HEK293 (cell line): ENCODE data around the gene SERGEF.

Experiments used
- CTCF ChIA-PET: fragments of 350-600 bp; formaldehyde crosslinking; extraction: SDS; loops from one replicate; lab custom pipeline; 2021; ENCODE audit warnings: antibody characterized with exemption; lab: Yijun Ruan, JAX
- POLR2A ChIA-PET: fragments of 300-600 bp; formaldehyde crosslinking; extraction: SDS; loops from one replicate; lab custom pipeline; 2020; ENCODE audit warnings: antibody characterized with exemption, inconsistent platforms; lab: Yijun Ruan, JAX
- H3K27ac ChIP-seq: fragments of 200-500 bp; sonication (Bioruptor generic); 2 replicates; pipeline ENCODE4 v1.5.1; 2014; ENCODE audit warnings: low read depth, low read length, control low read depth, inconsistent platforms; ENCODE audit errors: extremely low read depth
- H3K36me3 ChIP-seq, 2 experiments: fragments of 200-500 bp in 1 of 2; sonication (Bioruptor generic) in 1 of 2; 1 replicate in 1 of 2; 2 replicates in 1 of 2; pipeline ENCODE4 v1.5.1; 2014 to 2017; ENCODE audit warnings: inconsistent platforms in 2 of 2, low read length in 2 of 2; ENCODE audit not compliant: control insufficient read depth in 2 of 2, insufficient read depth in 1 of 2
- H3K4me1 ChIP-seq: fragments of 200-500 bp; sonication (Bioruptor generic); 2 replicates; pipeline ENCODE4 v1.5.1; 2014; ENCODE audit warnings: mild to moderate bottlenecking, low read length, inconsistent platforms; ENCODE audit not compliant: control insufficient read depth, insufficient read depth
- H3K4me3 ChIP-seq: 2 replicates; pipeline ENCODE4 v1.5.1; 2011; ENCODE audit warnings: low read depth, mild to moderate bottlenecking, control low read depth, low read length, moderate library complexity
- H3K9me3 ChIP-seq: fragments of 200-500 bp; sonication (Bioruptor generic); 2 replicates; pipeline ENCODE4 v1.5.1; 2014; ENCODE audit warnings: low read depth, low read length, inconsistent platforms; ENCODE audit not compliant: control insufficient read depth, insufficient read depth
- AEBP2 ChIP-seq: fragments of 450-650 bp; formaldehyde crosslinking; IDR thresholded peaks from 2 replicates; pipeline ENCODE4 v1.5.1; 2016; ENCODE audit warnings: missing biosample characterization, missing genetic modification characterization, borderline replicate concordance
- HOXD13 ChIP-seq: sonication (generic); formaldehyde crosslinking; IDR thresholded peaks from 2 replicates; pipeline ENCODE4 v1.8.0; 2022; ENCODE audit warnings: missing genetic modification reagents, borderline replicate concordance
- KLF16 ChIP-seq: fragments of 450-650 bp; formaldehyde crosslinking; IDR thresholded peaks from 2 replicates; pipeline ENCODE4 v1.5.1; 2017; ENCODE audit warnings: missing biosample characterization, missing genetic modification characterization
- RBAK ChIP-seq: fragments of 450-650 bp; formaldehyde crosslinking; IDR thresholded peaks from 2 replicates; pipeline ENCODE4 v1.5.1; 2016; ENCODE audit warnings: missing biosample characterization, missing genetic modification characterization
- ZBTB17 ChIP-seq: fragments of 450-650 bp; formaldehyde crosslinking; IDR thresholded peaks from 2 replicates; pipeline ENCODE4 v1.5.1; 2016; ENCODE audit warnings: missing biosample characterization, missing genetic modification characterization
- ZBTB44 ChIP-seq: fragments of 450-650 bp; IDR thresholded peaks from 2 replicates; pipeline ENCODE4 v1.5.1; 2018; ENCODE audit warnings: missing biosample characterization, mild to moderate bottlenecking, missing genetic modification characterization
- ZIC2 ChIP-seq: fragments of 450-650 bp; formaldehyde crosslinking; IDR thresholded peaks from 2 replicates; pipeline ENCODE4 v1.5.1; 2016; ENCODE audit warnings: missing biosample characterization, missing genetic modification characterization
- ZNF248 ChIP-seq: fragments of 450-650 bp; formaldehyde crosslinking; IDR thresholded peaks from 2 replicates; pipeline ENCODE4 v1.5.1; 2017; ENCODE audit warnings: missing biosample characterization, missing genetic modification characterization
- ZNF354C ChIP-seq: fragments of 450-650 bp; formaldehyde crosslinking; IDR thresholded peaks from 2 replicates; pipeline ENCODE4 v1.5.1; 2016; ENCODE audit warnings: missing biosample characterization, missing genetic modification characterization, low read depth, borderline replicate concordance
- ZNF426 ChIP-seq: fragments of 450-650 bp; formaldehyde crosslinking; IDR thresholded peaks from 2 replicates; pipeline ENCODE4 v1.5.1; 2017; ENCODE audit warnings: missing biosample characterization, missing genetic modification characterization, mild to moderate bottlenecking, inconsistent platforms, moderate library complexity
- ZNF433 ChIP-seq: fragments of 450-650 bp; formaldehyde crosslinking; IDR thresholded peaks from 2 replicates; pipeline ENCODE4 v1.5.1; 2016; ENCODE audit warnings: missing biosample characterization, missing genetic modification characterization, low read depth
- ZNF473 ChIP-seq: fragments of 450-650 bp; formaldehyde crosslinking; IDR thresholded peaks from 2 replicates; pipeline ENCODE4 v1.5.1; 2017; ENCODE audit warnings: missing biosample characterization, missing genetic modification characterization
- ZNF544 ChIP-seq: fragments of 450-650 bp; formaldehyde crosslinking; IDR thresholded peaks from 2 replicates; pipeline ENCODE4 v1.5.0; 2017; ENCODE audit warnings: missing biosample characterization, missing genetic modification characterization
- ZNF677 ChIP-seq: fragments of 450-650 bp; IDR thresholded peaks from 2 replicates; pipeline ENCODE4 v1.5.0; 2018; ENCODE audit warnings: missing biosample characterization, mild to moderate bottlenecking, missing genetic modification characterization, moderate library complexity
- ZNF76 ChIP-seq: fragments of 450-650 bp; formaldehyde crosslinking; IDR thresholded peaks from 2 replicates; pipeline ENCODE4; 2016; ENCODE audit warnings: low read depth, missing biosample characterization, missing genetic modification characterization, borderline replicate concordance
- ZXDB ChIP-seq: fragments of 450-650 bp; formaldehyde crosslinking; IDR thresholded peaks from 2 replicates; pipeline ENCODE4 v1.5.1; 2016; ENCODE audit warnings: missing biosample characterization, missing genetic modification characterization
- TF ChIP-seq, protein P1 (sequence below): fragments of 450-650 bp; formaldehyde crosslinking; IDR thresholded peaks from 2 replicates; pipeline ENCODE4 v1.5.1; 2017; ENCODE audit warnings: missing biosample characterization, missing genetic modification characterization

The SERGEF gene

DNA sequence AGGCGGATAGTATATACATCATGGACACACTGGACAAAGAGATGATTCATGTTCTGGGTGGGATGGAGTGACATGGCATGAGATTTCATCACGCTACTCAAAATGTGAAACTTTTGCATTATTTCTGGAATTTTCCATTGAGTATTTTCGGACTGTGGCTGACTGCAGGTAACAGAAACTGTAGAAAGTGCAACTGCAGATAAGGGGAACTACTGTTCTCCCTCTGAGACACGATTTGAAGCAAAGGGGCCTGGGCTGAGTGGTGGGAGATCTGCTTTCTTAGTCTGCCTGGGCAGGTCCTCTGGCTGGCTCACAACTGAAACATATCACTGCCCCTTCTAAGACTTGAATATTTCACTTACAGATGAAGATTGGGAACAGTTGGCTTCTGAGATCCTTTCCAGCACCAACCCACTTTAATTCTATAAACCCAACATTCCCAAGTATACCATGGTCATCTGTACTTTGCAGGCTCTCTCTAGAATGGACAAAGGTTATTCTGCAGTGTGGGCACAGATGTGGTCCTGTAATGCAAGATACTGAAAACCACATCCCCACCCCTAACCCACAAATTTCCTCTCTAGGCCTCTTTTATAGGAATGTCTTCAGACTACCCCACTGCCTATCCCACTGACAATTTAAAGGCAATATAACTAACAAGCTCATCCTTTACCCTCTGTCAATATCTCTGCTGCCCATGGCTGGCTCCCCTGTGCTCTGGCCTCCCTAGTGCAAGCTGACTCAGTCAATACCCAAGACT is 157.1 kb downstream of the SERGEF start (continued):
- no peak for TF ChIP-seq AEBP2 (tag by site-specific recombination)
- no peak for TF ChIP-seq ZXDB (tag by site-specific recombination)
- TF ChIP-seq ZNF677, result no peak
- TF ChIP-seq ZBTB17 (tag by site-specific recombination), result no peak
- no peak for TF ChIP-seq ZBTB44 (tag by site-specific recombination)
- no peak for TF ChIP-seq ZNF544
- TF ChIP-seq ZIC2 (tag by site-specific recombination), result no peak
- TF ChIP-seq KLF16, result no peak

DNA sequence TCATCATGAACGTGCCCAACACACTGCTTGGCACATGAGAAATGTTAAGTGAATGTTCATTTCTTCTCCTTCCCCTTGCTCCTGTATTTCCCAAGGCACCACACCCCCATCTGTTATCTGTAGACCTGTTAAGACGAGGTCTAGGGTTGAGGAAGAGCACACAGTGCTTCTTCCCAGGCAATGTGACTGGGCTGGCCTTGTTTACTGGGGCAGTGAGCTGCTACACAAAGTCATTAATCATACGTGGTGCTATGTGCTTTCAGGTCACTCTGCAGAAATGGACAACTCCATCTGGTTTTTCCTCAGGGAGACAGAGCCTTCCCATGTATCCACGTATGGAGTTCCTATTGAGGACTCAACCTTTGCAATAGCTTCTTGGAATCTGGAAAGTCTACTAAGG is 159.6 kb downstream of the SERGEF start:
- ChIA-PET CTCF (interaction anchor here (0.9 to 2.5 kb wide), 2 partner anchors 11 to 122 kb away, joined by 4 to 23 read pairs; no protein-coding TSS in a partner anchor), POLR2A (no interaction called here)
- Histone ChIP-seq H3K36me3 (no peaks in the 10 kb centered on the region), H3K9me3 (no peaks in the 10 kb centered on the region), H3K4me1 (no peaks in the 10 kb centered on the region), H3K4me3 (no peak overlapping the region), H3K27ac (no peak overlapping the region)
- TF ChIP-seq ZNF354C (no peak), ZNF248 (tag by site-specific recombination) (no peak), HOXD13 (CRISPR knock-in tag) (no peak), ZNF433 (tag by site-specific recombination) (no peak), ZNF473 (no peak), RBAK (tag by site-specific recombination) (no peak)
- TF ChIP-seq, protein P1, sequence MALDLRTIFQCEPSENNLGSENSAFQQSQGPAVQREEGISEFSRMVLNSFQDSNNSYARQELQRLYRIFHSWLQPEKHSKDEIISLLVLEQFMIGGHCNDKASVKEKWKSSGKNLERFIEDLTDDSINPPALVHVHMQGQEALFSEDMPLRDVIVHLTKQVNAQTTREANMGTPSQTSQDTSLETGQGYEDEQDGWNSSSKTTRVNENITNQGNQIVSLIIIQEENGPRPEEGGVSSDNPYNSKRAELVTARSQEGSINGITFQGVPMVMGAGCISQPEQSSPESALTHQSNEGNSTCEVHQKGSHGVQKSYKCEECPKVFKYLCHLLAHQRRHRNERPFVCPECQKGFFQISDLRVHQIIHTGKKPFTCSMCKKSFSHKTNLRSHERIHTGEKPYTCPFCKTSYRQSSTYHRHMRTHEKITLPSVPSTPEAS (tag by site-specific recombination), result no peak

DNA sequence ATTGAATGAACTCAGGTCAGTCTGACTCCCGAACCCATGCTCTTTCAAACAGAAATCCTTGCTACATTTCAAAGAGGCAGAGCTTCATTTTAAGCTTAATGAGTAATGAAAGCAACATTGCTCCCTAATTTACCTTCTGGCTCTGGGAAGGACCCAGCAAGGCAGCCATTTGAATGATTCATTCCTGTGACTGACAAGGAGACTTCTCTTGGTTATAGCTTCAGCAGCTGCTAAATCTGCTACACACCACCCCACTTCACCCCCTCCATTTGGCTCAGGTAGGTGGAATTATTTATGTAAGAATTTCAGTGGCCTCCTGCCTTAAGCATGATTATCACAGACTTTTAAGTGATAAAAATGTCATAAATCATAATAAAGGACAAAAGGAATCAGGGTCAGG is 160.6 kb downstream of the SERGEF start:
- TF ChIP-seq ZNF426 (tag by site-specific recombination), result no peak
- Histone ChIP-seq H3K4me3 (no peak overlapping the region), H3K9me3 (no peaks in the 10 kb centered on the region), H3K27ac (no peak overlapping the region), H3K36me3 (no peaks in the 10 kb centered on the region), H3K4me1 (no peaks in the 10 kb centered on the region)
- CTCF ChIA-PET, result interaction anchor here (0.9 to 2.6 kb wide), 2 partner anchors 10 to 121 kb away, joined by 4 to 8 read pairs; no protein-coding TSS in a partner anchor
- POLR2A ChIA-PET, result no interaction called here

GRCh38 chr11:17851697-17852096 is 161.2 kb downstream of the SERGEF start:
- ChIA-PET CTCF (interaction anchor here (0.9 to 2.6 kb wide), 3 partner anchors 10 to 121 kb away, joined by 4 to 8 read pairs (median 4); no protein-coding TSS in a partner anchor), POLR2A (no interaction called here)
- no peaks in the 10 kb centered on the region for H3K4me1 ChIP-seq
- H3K4me3 ChIP-seq, result no peak overlapping the region
- H3K36me3 ChIP-seq, result no peaks in the 10 kb centered on the region
- H3K27ac ChIP-seq, result no peak overlapping the region
- no peaks in the 10 kb centered on the region for H3K9me3 ChIP-seq
- TF ChIP-seq ZNF76 (tag by site-specific recombination) (no peak), ZBTB44 (tag by site-specific recombination) (no peak)
